ENCODE results near the gene RAPGEF4. TPM values are rescaled to one million over a fixed set of nuclear protein-coding genes. Genes with fewer than 3 reads are reported as not detected.

The RAPGEF4 gene
- total RNA-seq, 1 experiment from 2014 or later, result 1.4 TPM

GRCh38 chr2:173001664-173002604 is 266.3 kb downstream of the RAPGEF4 start:
- no peaks in the 10 kb centered on the region for H3K79me2 ChIP-seq (ENCODE audit: insufficient read depth, low read length)
- no peak overlapping the region for H3T11ph ChIP-seq (ENCODE audit: low read length)
- no peak overlapping the region for H2AK5ac ChIP-seq (ENCODE audit: insufficient read length, low read length)
- no peaks in the 10 kb centered on the region for H3K4me1 ChIP-seq (ENCODE audit: insufficient read depth, low read length)
- no peak for TF ChIP-seq CTCF (conservative IDR thresholded peaks at IDR 0.05)
- WGBS (ENCODE audit: extremely low coverage, insufficient read length, low lambda C conversion rate), result no CpG with 5 or more reads among the region's 7 CpGs
- Mint-ChIP-seq H3K4me3 (no peak overlapping the region), H3K27me3 (ENCODE audit: low read depth) (no peaks in the 10 kb centered on the region; the same call in 1 of the 2 replicates), H3K4me1 (peaks cover 10 to 31% of the 10 kb centered on the region in 2 experiments), H3K36me3 (ENCODE audit: insufficient read depth in 1 of 3, low read depth in 3 of 3) (no peaks in the 10 kb centered on the region; a peak in 1 of 7 replicates), H3K9me3 (no peaks in the 10 kb centered on the region; a peak in 1 of 5 replicates), H3K27ac (peak overlapping the region in 1 of 3 experiments; percentile 4; a peak in 1 of 7 replicates)
- no peak for DNase-seq
- no peaks in the 10 kb centered on the region for H3K9me3 ChIP-seq (ENCODE audit: control insufficient read depth, low read depth, low read length)
- no peak overlapping the region for H4K8ac ChIP-seq (replicated peaks; ENCODE audit: insufficient read length, low read depth, low read length)
- H4K91ac ChIP-seq (ENCODE audit: insufficient read length, low read depth, low read length), result no peak overlapping the region
- H2BK5ac ChIP-seq (ENCODE audit: insufficient read length, low read length), result no peak overlapping the region
- H2BK15ac ChIP-seq (ENCODE audit: low read depth, low read length), result no peak overlapping the region
- no peak overlapping the region for H3K27ac ChIP-seq (ENCODE audit: insufficient read length, low read depth, low read length)
- H3K79me1 ChIP-seq (ENCODE audit: insufficient read depth, low read depth, low read length, poor library complexity, severe bottlenecking), result no peaks in the 10 kb centered on the region
- H2AFZ ChIP-seq (ENCODE audit: low read length), result no peak overlapping the region
- H3K9ac ChIP-seq (ENCODE audit: extremely low read depth, insufficient read length, low read length), result no peak overlapping the region
- H3K56ac ChIP-seq (ENCODE audit: insufficient read length, low read depth, low read length), result no peak overlapping the region
- H3K23ac ChIP-seq (ENCODE audit: insufficient read length, low read depth, low read length), result no peak overlapping the region
- H2BK20ac ChIP-seq (ENCODE audit: low read depth, low read length, poor library complexity, severe bottlenecking), result no peak overlapping the region
- H3K14ac ChIP-seq (ENCODE audit: insufficient read depth, low read length), result no peak overlapping the region
- no peaks in the 10 kb centered on the region for H3K27me3 ChIP-seq (ENCODE audit: insufficient read depth, low read length)
- H4K5ac ChIP-seq (ENCODE audit: insufficient read length, low read depth, low read length), result no peak overlapping the region
- no peak overlapping the region for H3K18ac ChIP-seq (ENCODE audit: insufficient read length, low read depth, low read length)
- no peak overlapping the region for H2BK12ac ChIP-seq (ENCODE audit: insufficient read length, low read depth, low read length)
- no peaks in the 10 kb centered on the region for H4K20me1 ChIP-seq (ENCODE audit: control insufficient read depth, insufficient read depth, insufficient read length)
- H3K4me2 ChIP-seq (ENCODE audit: insufficient read depth, insufficient read length, low read length), result no peak overlapping the region
- H3K4ac ChIP-seq (ENCODE audit: low read depth, low read length), result no peak overlapping the region
- no peaks in the 10 kb centered on the region for H3K23me2 ChIP-seq (ENCODE audit: insufficient read length, low read depth, low read length, poor library complexity, severe bottlenecking)
- no peak overlapping the region for H2BK120ac ChIP-seq (ENCODE audit: low read depth, low read length, poor library complexity, severe bottlenecking)
